Loucy (cell line): ENCODE measurements around the gene GPX7.

Experiments used
- CTCF ChIP-seq: fragments of 200-600 bp; sonication (generic); conservative IDR thresholded peaks from 2 replicates; pipeline ENCODE4 v1.5.1; 2014; ENCODE audit warnings: mild to moderate bottlenecking, antibody characterized with exemption, low read length
- EZH2phosphoT487 ChIP-seq: fragments of 200-600 bp; IDR thresholded peaks from 2 replicates; pipeline ENCODE4 v1.6.1; 2018; ENCODE audit warnings: antibody characterized with exemption, mild to moderate bottlenecking, moderate library complexity, borderline replicate concordance

- TF ChIP-seq CTCF = no peak
- TF ChIP-seq EZH2phosphoT487 = no peak
Measured at GRCh38 chr1:52635321-52636089, 33.3 kb downstream of the GPX7 start.
